COLO668 (cell line): ENCODE measurements around the gene VAMP2.
A peak's percentile ranks its signal among the peaks of the same experiment; 100 is the strongest.
"Not testable (repeated sequence)": the region's sequence is repeated elsewhere in the genome, so short reads cannot be mapped to it uniquely, and the experiment has no call there.

ENCODE experiments used
- DNase-seq: peaks from one replicate; lab custom pipeline; 2025; ENCODE audit not compliant: unreplicated experiment; lab: John Stamatoyannopoulos, UW

VAMP2 gene

DNA sequence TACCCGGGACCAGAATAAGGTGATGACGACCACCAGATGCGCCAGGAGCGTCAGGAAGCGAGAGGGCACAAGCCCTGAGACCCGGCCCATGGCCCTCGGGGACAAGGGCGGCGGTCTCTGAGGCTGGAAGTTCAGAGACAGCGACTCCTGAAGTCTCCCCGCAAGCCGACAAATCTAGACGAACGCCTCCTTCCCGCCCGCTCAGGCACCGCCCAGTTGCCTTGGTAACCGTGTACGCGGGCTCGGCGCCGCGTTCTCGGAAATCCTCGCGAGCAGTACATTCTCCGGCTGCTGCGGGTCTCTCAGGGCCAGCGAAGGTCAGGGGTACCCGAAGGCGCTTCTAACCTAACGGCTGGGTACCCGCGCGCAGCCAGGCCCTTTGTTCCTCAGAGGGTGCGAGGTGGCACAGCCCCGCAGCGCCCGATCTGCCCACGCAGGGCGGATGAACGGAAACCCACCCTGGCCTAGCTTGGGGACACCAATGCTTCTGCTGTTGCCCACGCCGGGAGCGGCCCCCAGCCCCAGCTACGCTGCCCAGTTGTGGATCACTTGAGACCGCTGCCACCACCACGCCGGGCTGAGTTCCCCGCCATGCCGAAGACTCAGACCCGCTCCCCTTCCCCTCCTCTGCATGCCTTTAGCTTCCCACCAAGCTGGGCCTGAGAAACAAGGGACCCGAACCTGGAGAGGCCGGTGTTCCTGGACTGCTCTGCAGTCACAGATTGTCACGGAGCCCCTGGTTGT is 13.6 kb upstream of the VAMP2 start, which contains the start of gene TMEM107:
TMEM107 (minus strand) TSS at position 184 of the 744 bp plus-strand sequence; CDS start at position 90, 94 bp downstream.
- DNase-seq = peak; percentile 83

DNA sequence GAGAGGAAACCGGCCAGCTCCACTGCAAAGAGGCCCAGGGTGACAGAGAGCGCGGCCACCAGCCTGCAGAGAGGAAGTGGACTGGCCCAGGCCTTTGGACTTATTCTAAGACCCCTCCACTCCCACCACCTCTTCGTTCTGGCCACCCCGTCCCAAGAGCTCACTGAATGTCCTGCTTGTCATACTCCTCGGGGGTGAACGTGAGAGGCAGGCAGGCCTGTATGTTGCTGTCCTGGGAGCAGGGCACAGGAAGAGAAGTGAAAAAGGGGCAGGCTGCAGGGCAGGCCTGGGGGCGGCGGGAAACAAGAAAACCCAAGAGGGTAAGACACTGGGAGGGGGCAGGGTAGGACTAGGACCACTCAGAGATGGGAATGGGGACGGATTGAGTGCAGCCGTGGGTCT is 13.0 kb upstream of the VAMP2 start:
- DNase-seq = peak; percentile 16

- no peak for DNase-seq
Measured at GRCh38 chr17:8173871-8174322, 11.1 kb upstream of the VAMP2 start.

DNA sequence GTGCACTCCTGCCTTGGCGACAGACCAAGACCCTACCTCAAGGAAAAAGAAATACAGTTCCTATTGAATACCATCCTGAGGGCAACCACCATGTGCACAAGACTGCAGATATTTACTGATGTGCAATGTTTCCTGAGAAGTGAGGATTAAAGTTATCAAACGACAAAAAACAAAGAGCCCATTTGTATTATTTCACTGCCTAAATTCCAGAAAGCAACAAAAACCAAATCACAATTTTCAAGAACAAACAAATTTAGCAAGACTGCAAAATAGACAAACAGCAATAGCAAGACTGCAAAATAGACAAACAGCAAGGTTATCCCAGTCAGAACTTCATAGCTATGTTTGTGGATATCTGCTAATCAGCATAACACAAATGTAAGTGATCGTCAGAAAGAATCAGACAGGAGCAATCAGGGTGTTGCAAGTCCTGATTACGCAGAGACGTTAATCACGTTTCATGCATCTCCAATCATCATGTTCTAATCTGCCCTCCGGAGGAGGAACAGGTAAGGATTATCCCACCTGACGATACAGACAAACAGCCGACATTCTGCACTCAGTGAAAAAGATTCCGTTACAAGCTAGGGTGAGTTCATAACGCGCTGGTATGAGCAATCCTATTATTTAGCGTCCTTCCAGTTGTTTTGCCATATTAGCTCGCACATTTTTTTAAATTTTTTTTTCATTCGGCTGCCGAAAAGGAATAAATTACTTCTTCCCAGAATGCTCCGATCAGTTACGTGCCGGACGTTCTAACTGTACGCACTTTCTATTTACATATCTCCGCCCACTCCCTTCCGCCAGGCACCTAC is 10.5 kb upstream of the VAMP2 start:
- DNase-seq = peak; percentile 67

DNA sequence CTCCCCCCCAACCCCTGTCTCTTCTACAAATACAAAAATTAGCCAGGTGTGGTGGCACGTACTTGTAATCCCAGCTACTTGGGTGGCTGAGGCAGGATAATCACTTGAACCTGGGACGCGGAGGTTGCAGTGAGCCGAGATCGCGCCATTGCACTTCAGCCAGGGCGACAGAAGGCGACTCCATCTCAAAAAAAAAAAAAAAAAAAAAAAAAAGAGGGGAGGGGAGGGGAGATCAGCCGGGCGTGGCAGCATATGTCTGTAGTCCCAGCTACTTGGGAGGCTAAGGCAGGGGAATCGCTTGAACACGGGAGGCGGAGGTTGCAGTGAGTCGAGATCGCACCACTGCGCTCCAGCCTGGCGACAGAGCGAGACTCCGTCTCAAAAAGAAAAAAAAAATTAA is 7.4 kb upstream of the VAMP2 start:
- DNase-seq = not testable (repeated sequence)

GRCh38 chr17:8167526-8167925 is 4.8 kb upstream of the VAMP2 start:
- DNase-seq = no peak

GRCh38 chr17:8166731-8167130 is 4.0 kb upstream of the VAMP2 start:
- DNase-seq = no peak

DNA sequence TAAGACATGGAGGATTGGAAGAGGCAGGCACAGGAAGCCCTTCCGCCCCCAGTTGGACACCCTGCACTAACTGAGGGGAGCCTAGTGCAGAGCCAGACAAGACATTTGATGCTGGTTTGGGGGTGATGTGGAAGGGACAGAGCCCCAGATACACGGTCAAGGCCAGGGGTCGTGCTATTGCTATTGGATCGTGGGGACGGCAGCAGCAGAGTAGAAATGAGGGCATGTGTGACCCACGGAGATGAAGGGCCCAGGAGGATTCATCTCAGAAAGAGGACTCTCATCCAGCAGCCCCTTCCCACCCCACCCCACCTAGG is 2.0 kb upstream of the VAMP2 start:
- no peak for DNase-seq

GRCh38 chr17:8163978-8164814 is 1.4 kb upstream of the VAMP2 start:
- DNase-seq = peak; percentile 56

DNA sequence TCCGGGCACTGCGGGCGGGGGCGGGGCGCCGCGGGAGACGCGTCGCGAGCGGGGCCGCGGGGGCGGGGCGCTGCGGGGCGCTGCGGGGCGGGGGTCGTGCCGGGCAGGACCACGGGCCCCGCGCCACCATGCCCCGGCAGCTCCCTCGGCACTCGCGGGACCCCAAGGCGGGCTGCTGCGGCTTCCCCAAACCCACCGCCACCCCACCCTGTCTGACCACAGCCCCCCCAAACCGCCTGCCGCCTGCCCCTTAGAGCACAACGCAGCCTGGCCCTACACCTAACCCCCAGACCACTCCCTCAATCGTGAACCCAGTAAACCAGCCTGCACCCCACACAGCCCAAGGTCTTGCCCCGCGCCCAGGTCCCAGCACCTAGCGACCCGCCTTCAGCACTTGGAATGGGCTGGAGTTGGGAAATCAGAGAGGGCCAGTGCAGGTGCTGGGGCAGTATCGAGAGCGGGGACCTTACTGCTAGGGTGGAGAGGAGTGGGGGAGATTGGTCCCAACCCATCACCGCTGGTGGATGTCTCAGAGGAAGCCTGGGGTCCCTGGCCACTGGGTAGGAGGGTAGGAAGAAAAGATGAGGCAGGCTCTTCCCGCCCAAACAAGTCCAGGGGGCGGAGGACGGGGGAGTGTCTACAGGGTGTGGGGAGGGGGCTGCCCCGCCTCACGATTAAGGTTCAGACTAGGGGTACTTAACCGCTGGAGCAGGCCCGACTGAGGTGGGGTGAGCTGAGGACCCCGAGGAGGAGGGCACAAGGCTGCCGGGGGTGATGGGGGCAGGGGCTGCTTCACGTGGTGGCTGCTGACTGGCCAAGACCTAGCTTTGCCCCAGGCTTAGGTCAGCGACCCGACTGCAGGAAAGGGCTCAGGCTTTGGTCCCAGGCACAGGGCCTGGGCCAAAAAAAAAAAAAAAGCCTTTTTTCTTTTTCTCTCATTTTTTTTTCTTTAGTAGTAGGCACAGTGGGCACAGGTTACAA is 539 bp upstream of the VAMP2 start:
- no peak for DNase-seq

GRCh38 chr17:8161289-8162232 is 1.2 kb downstream of the VAMP2 start:
- peak; percentile 12 for DNase-seq

DNA sequence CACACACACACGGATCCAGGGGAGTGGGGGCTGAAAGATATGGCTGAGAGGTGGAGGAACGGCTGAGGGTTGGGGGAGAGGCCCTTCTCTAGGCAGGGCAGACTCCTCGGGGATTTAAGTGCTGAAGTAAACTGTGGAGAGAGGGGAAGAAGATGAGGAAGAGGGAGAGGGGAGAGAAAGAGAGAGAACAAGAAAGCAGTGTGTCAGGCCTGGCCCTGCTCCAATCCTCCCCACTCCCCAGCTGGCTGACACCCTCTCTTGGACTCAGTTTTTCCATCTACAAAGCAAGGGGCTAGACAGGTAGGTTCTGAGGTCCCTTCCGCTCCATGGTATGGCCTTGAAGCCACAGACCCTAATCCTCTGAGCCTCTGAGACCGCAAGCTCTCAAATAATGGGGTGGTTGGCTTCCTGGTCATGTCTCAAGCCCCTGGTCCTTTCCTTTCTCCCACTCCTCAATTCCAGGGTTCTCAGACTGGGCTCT is 2.0 kb downstream of the VAMP2 start:
- no peak for DNase-seq

GRCh38 chr17:8160224-8160577 is 2.5 kb downstream of the VAMP2 start:
- no peak for DNase-seq

GRCh38 chr17:8159459-8160223 is 3.1 kb downstream of the VAMP2 start:
- no peak for DNase-seq

GRCh38 chr17:8159032-8159400 is 3.7 kb downstream of the VAMP2 start:
- DNase-seq = no peak

DNA sequence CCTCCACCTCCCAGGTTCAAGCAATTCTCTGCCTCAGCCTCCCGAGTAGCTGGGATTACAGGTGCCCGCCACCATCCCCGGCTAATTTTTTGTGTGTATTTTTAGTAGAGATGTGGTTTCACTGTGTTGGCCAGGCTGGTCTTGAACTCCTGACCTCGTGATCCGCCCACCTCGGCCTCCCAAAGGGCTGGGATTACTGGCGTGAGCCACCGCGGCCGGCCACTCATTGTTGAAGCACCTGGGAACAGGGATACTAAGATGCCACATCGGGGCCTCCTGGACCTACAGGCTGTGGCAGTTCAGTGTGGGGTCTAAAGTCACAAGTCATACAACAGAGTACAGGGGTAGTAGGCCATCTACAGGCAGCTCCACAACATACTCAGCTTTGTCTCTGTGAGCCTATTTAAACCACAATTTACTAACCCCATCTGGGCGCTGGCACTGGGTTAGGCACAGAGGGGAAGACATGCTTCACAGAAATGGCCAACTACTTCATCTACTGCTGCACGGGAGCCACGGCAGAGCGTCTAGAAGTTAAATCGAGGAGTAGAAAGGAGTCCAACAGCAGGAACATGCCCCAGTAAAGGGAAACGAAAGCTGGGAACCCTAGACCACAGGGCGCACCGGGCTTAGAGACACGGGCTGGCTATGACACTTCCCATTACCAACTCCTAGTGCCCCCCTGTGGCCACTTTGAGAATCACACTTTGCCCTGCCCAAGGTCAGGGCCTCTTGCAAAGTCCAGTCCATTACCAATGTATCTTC is 4.3 kb downstream of the VAMP2 start:
- peak; percentile 76 for DNase-seq

DNA sequence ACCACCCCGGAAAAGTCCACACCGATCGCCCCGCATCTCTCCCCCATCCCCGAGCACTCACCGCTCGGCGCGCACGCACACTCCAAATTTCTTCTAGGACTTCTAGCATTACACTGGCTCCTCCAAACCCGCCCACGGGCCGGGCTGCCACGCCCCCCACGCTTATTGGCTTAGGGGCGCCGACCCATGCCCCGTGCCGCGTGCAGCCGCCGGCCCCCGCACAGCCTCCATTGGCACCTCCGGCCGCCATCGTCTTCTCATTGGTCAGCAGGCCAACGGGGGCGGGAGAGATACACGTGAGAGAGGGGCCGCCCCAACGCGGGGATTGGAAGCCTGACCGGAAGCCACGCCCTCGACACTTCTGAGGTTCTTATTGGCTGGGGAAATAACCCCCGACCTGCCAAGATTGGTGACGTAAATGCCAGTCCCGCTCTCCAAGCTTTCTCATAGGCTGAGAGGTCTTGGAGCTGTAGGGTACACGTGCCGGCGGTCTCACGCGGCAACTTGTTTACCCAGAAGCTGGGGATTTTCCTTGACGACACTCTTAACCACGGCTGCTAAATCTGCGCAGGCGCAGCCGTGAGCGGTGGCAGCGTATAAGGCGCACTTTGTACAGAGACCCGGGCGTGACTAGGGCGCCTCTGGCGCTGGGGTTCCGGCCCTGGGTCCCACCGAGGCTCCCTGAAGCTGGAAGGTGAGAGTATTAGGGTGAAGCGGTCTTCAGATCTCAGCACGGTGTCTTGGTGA is 6.3 kb downstream of the VAMP2 start:
- peak; percentile 98 for DNase-seq
